HepG2 (cell line): ENCODE results near the gene STAP1. TPM values are rescaled to one million over a fixed set of nuclear protein-coding genes. Genes with fewer than 3 reads are reported as not detected.
"Not testable (repeated sequence)": the region's sequence is repeated elsewhere in the genome, so short reads cannot be mapped to it uniquely, and the experiment has no call there.

Source experiments
- ATAC-seq: fragments of 200-7000 bp; cut with Tn5 transposase; 3 replicates; pipeline ENCODE4 v1.9.1; 2020; ENCODE audit warnings: mild to moderate bottlenecking, moderate library complexity
- BruUV-seq: library from RNA; stranded (reverse); fragments of 400-500 nt; replicated peaks from 2 replicates; lab custom pipeline; 2021; lab: Mats Ljungman, UMichigan
- CTCF ChIA-PET: fragments of 300-600 bp; formaldehyde crosslinking; extraction: SDS; loops from one replicate; lab custom pipeline; 2021; ENCODE audit warnings: low total read pairs, inconsistent platforms, low intra/inter-chr PET ratio; lab: Yijun Ruan, JAX
- POLR2A ChIA-PET: fragments of 350-600 bp; sonication (Branson Sonifier 250); formaldehyde crosslinking; loops from one replicate; lab custom pipeline; 2020; ENCODE audit warnings: antibody characterized with exemption, inconsistent platforms; lab: Yijun Ruan, JAX
- DNase-seq: peaks from one replicate; pipeline ENCODE4 v3.0.0-alpha.2; 2015; ENCODE audit warnings: low spot score
- FAIRE-seq: peaks from 3 replicates; lab custom pipeline; 2011; peaks lifted over from hg19 to GRCh38; lab: Jason Lieb, UNC
- H2AFZ ChIP-seq: one replicate; pipeline ENCODE4 v1.6.1; 2011; ENCODE audit warnings: low read length, inconsistent platforms
- H3K27ac ChIP-seq: fragments of 300-600 bp; 3 replicates; pipeline ENCODE4 v1.8.0; 2011; ENCODE audit warnings: mixed run types, mild to moderate bottlenecking, mixed read lengths, low read length, inconsistent platforms; ENCODE audit not compliant: insufficient read depth; ENCODE audit errors: extremely low read length
- H3K27me3 ChIP-seq, 2 experiments: fragments of 200-600 bp in 1 of 2; 2 replicates in 1 of 2; 3 replicates in 1 of 2; pipeline versions ENCODE4 v1.6.0 to v1.8.0; 2011; ENCODE audit warnings: low read length in 2 of 2, mild to moderate bottlenecking in 2 of 2, moderate library complexity in 2 of 2, inconsistent platforms in 1 of 2; ENCODE audit not compliant: insufficient read depth in 2 of 2, control insufficient read depth in 1 of 2
- H3K36me3 ChIP-seq, 2 experiments: fragments of 200-600 bp in 1 of 2; replicated peaks in 1 of 2; 2 replicates in 1 of 2; 3 replicates in 1 of 2; pipeline versions ENCODE4 v1.5.1 to v1.8.0; 2011; ENCODE audit warnings: low read length in 2 of 2, inconsistent platforms in 1 of 2; ENCODE audit not compliant: insufficient read depth in 2 of 2, control insufficient read depth in 1 of 2
- H3K4me1 ChIP-seq: 2 replicates; pipeline ENCODE4 v1.5.1; 2012; ENCODE audit warnings: low read length, inconsistent platforms; ENCODE audit not compliant: insufficient read depth
- H3K4me2 ChIP-seq: 2 replicates; pipeline ENCODE4 v1.6.0; 2011; ENCODE audit warnings: low read depth, low read length, inconsistent platforms
- H3K4me3 ChIP-seq, 3 experiments: fragments of 200-600 bp in 1 of 3; sonication (generic), shearing (Covaris generic) in 1 of 3; replicated peaks in 1 of 3; 2 replicates each; pipeline ENCODE4 v1.5.1; 2011 to 2016; ENCODE audit warnings: low read length in 3 of 3, inconsistent platforms in 2 of 3, low read depth in 2 of 3, mild to moderate bottlenecking in 2 of 3, control low read depth in 1 of 3, mixed read lengths in 1 of 3; ENCODE audit not compliant: insufficient read depth in 1 of 3
- H3K79me2 ChIP-seq: one replicate; pipeline ENCODE4 v1.6.1; 2011; ENCODE audit warnings: low read length, inconsistent platforms; ENCODE audit not compliant: insufficient read depth
- H3K9ac ChIP-seq: 2 replicates; pipeline ENCODE4 v1.6.0; 2011; ENCODE audit warnings: mild to moderate bottlenecking, low read depth, low read length, inconsistent platforms; ENCODE audit not compliant: insufficient read depth
- H3K9me3 ChIP-seq: 2 replicates; pipeline ENCODE4 v1.5.1; 2012; ENCODE audit warnings: mild to moderate bottlenecking, low read length
- H4K20me1 ChIP-seq: 2 replicates; pipeline ENCODE4 v1.6.0; 2011; ENCODE audit warnings: inconsistent platforms, mild to moderate bottlenecking, low read length, moderate library complexity; ENCODE audit not compliant: insufficient read depth
- ARNT2 ChIP-seq: sonication (generic); formaldehyde crosslinking; IDR thresholded peaks from 2 replicates; pipeline ENCODE4 v1.8.0; 2022; ENCODE audit warnings: mild to moderate bottlenecking, low read depth, missing genetic modification reagents, moderate library complexity
- ATF7 ChIP-seq, 2 experiments: fragments of 450-650 bp in 1 of 2; sonication (generic) in 1 of 2; formaldehyde crosslinking in 1 of 2; IDR thresholded peaks; 2 replicates each; pipeline versions ENCODE4 v1.4.0 to v1.6.1; 2016 to 2020; ENCODE audit warnings: antibody characterized with exemption in 1 of 2, mild to moderate bottlenecking in 1 of 2, missing genetic modification reagents in 1 of 2
- ELF3 ChIP-seq: IDR thresholded peaks from 2 replicates; pipeline ENCODE4 v1.6.1; 2016; ENCODE audit warnings: missing genetic modification reagents, missing compliant biosample characterization
- GATAD2A ChIP-seq: IDR thresholded peaks from 2 replicates; pipeline ENCODE4 v1.6.1; 2016
- JDP2 ChIP-seq: sonication (generic); formaldehyde crosslinking; IDR thresholded peaks from 2 replicates; pipeline ENCODE4 v1.8.1; 2022; ENCODE audit warnings: missing genetic modification reagents, borderline replicate concordance
- PBX3 ChIP-seq: sonication (generic); formaldehyde crosslinking; IDR thresholded peaks from 2 replicates; pipeline ENCODE4 v1.8.1; 2023; ENCODE audit warnings: missing genetic modification reagents, inconsistent platforms, borderline replicate concordance
- RBAK ChIP-seq: sonication (generic); formaldehyde crosslinking; IDR thresholded peaks from 2 replicates; pipeline ENCODE4 v1.5.1; 2020; ENCODE audit warnings: mild to moderate bottlenecking, missing genetic modification reagents
- SRY ChIP-seq: sonication (generic); formaldehyde crosslinking; IDR thresholded peaks from 2 replicates; pipeline ENCODE4 v1.8.0; 2022; ENCODE audit warnings: mild to moderate bottlenecking, missing genetic modification reagents
- TFDP1 ChIP-seq: IDR thresholded peaks from 2 replicates; pipeline ENCODE4 v1.6.1; 2016; ENCODE audit warnings: missing compliant biosample characterization, missing genetic modification reagents, borderline replicate concordance
- ZNF33A ChIP-seq: sonication (generic); formaldehyde crosslinking; IDR thresholded peaks from 2 replicates; pipeline ENCODE4 v1.5.1; 2020; ENCODE audit warnings: missing genetic modification reagents, mild to moderate bottlenecking, moderate library complexity, borderline replicate concordance
- ZNF354B ChIP-seq: sonication (generic); formaldehyde crosslinking; IDR thresholded peaks from 2 replicates; pipeline ENCODE4 v1.8.0; 2022; ENCODE audit warnings: mild to moderate bottlenecking, missing genetic modification reagents
- ZSCAN25 ChIP-seq: sonication (generic); formaldehyde crosslinking; IDR thresholded peaks from 2 replicates; pipeline ENCODE4 v1.8.0; 2022; ENCODE audit warnings: mild to moderate bottlenecking, missing genetic modification reagents
- ZSCAN31 ChIP-seq: sonication (generic); formaldehyde crosslinking; IDR thresholded peaks from 2 replicates; pipeline ENCODE4 v1.5.0; 2020; ENCODE audit warnings: low read depth, mild to moderate bottlenecking, missing genetic modification reagents
- WGBS: methylation state at CpG from one replicate; pipeline ENCODE4 v1.1.6; 2017; ENCODE audit warnings: low lambda C conversion rate; 5-methylcytosine and 5-hydroxymethylcytosine counted together
- in situ Hi-C: cut with HindIII; loops from 2 replicates; pipeline ENCODE4 v1.10.0; 2017; ENCODE audit warnings: low pct_unique_long_range_greater_than_20kb; ENCODE audit not compliant: extremely low pct_ligation_motif_present
- intact Hi-C: fragments of 100-400 bp; cut with micrococcal nuclease; formaldehyde crosslinking; loops from one replicate; pipeline ENCODE4 v1.10.0; 2022; ENCODE audit not compliant: unreplicated experiment
- polyA plus RNA-seq, 8 experiments: library from polyadenylated mRNA; depleted of rRNA in 3 of 8; stranded (reverse) in 7 of 8; unstranded in 1 of 8; fragments of >200 nt; fragmentation: Illumina TruSeq in 4 of 8; extraction: Trizol in 4 of 8; gene quantifications; 2 replicates each; pipeline versions ENCODE4 v1.2.1 to v1.2.3, GENCODE V29; 2011 to 2016; ENCODE audit warnings: low read depth in 4 of 8, missing spikeins in 1 of 8, mixed read lengths in 1 of 8; ENCODE audit not compliant: insufficient read depth in 1 of 8
- total RNA-seq, 5 experiments: library from RNA; depleted of rRNA; stranded (reverse); fragments of >200 nt; fragmentation: Illumina TruSeq; extraction: Trizol; gene quantifications; 2 replicates each; pipeline ENCODE4 v1.2.3, GENCODE V29; 2016; ENCODE audit warnings: low read depth in 1 of 5

STAP1 gene
- total and polyA plus RNA-seq, 2 of the 13 experiments (the other 11 are each of a cell fraction or from before 2014, with no cell fraction given): not detected

- TF ChIP-seq SRY (CRISPR knock-in tag) (no peak), RBAK (CRISPR knock-in tag) (no peak)
- TF ChIP-seq, all 625 proteins: peak for 0
Observed at GRCh38 chr4:67522851-67523671, 35.5 kb upstream of the STAP1 start (continued).

- TF ChIP-seq ATF7 (IDR thresholded peaks at IDR 0.05): 0 out of 2 replicates have a peak, but pooled peaks have one; percentile 17
- H3K9ac ChIP-seq; H3K36me3 ChIP-seq; ATAC-seq; in situ Hi-C loops; H3K9me3 ChIP-seq; DNase-seq; H2AFZ ChIP-seq; H3K27ac ChIP-seq; intact Hi-C loops; H3K27me3 ChIP-seq; POLR2A ChIA-PET; H3K4me3 ChIP-seq; H4K20me1 ChIP-seq; H3K4me2 ChIP-seq; FAIRE-seq; BruUV-seq; CTCF ChIA-PET; H3K4me1 ChIP-seq; TF ChIP-seq ATF7 (CRISPR knock-in tag; IDR thresholded peaks at IDR 0.05): not testable (repeated sequence)
- 100% methylated on average over 3 of the region's 3 CpGs for WGBS
- H3K79me2 ChIP-seq: peaks cover 15% of the 10 kb centered on the region
Observed at GRCh38 chr4:67524140-67524539, 34.4 kb upstream of the STAP1 start.

- H3K9ac ChIP-seq: no peak overlapping the region
- H3K36me3 ChIP-seq: peaks cover 3 to 41% of the 10 kb centered on the region in 2 experiments; a peak in 2 of 5 replicates
- H3K79me2 ChIP-seq: peaks cover 7% of the 10 kb centered on the region
- in situ Hi-C loops: loop anchor here (25.0 kb wide), 1 partner anchor 631 kb away; no protein-coding TSS in a partner anchor
- no peaks in the 10 kb centered on the region for H3K4me1 ChIP-seq
- CTCF ChIA-PET: no interaction called here
- intact Hi-C loops: no loop called here
- no peak for ATAC-seq
- POLR2A ChIA-PET: no interaction called here
- no peak for DNase-seq
- no peaks in the 10 kb centered on the region for H4K20me1 ChIP-seq
- no peak for FAIRE-seq
- H3K4me3 ChIP-seq: no peak overlapping the region
- WGBS: 98% methylated on average over 4 of the region's 4 CpGs
- no peak overlapping the region for H2AFZ ChIP-seq
- no peaks in the 10 kb centered on the region for H3K27me3 ChIP-seq
- BruUV-seq: no TSS peak
- H3K9me3 ChIP-seq: no peaks in the 10 kb centered on the region
- H3K27ac ChIP-seq: no peak overlapping the region
- no peak overlapping the region for H3K4me2 ChIP-seq
- TF ChIP-seq TFDP1 (CRISPR knock-in tag) (no peak), ZNF354B (CRISPR knock-in tag) (no peak), ELF3 (CRISPR knock-in tag) (no peak), GATAD2A (no peak), ARNT2 (no peak), ZSCAN25 (CRISPR knock-in tag) (no peak), ZSCAN31 (CRISPR knock-in tag) (no peak), ZNF33A (CRISPR knock-in tag) (no peak), JDP2 (CRISPR knock-in tag) (no peak), PBX3 (CRISPR knock-in tag) (no peak)
Observed at GRCh38 chr4:67531379-67531962, 27.1 kb upstream of the STAP1 start.
